ENCODE results near the gene SPSB3. TPM values are rescaled to one million over a fixed set of nuclear protein-coding genes. Genes with fewer than 3 reads are reported as not detected.

The SPSB3 gene
- polyA plus RNA-seq, 1 donor (not counting 4 experiments of a cell fraction or from before 2014, with no cell fraction given) = 9.5 TPM

GRCh38 chr16:1762879-1763520 is 19.4 kb downstream of the SPSB3 start:
- Histone ChIP-seq H3K27me3 (ENCODE audit: control insufficient read depth, extremely low read depth, insufficient read depth, low read length) (no peaks in the 10 kb centered on the region), H3K9me3 (ENCODE audit: control insufficient read depth, low read depth, low read length) (no peaks in the 10 kb centered on the region), H3K79me2 (ENCODE audit: control insufficient read depth, insufficient read depth, low read length) (no peaks in the 10 kb centered on the region), H3K4me3 (ENCODE audit: control insufficient read depth in 2 of 3, extremely low read depth in 1 of 3, insufficient read depth in 2 of 3, low read depth in 1 of 3, low read length in 3 of 3) (no peak overlapping the region), H3K27ac (ENCODE audit: control insufficient read depth, insufficient read depth, low read length) (no peak overlapping the region), H3K36me3 (ENCODE audit: control insufficient read depth in 2 of 2, extremely low read depth in 1 of 2, insufficient read depth in 2 of 2, low read length in 2 of 2) (peaks cover 17 to 34% of the 10 kb centered on the region in 2 experiments), H2AFZ (ENCODE audit: control insufficient read depth, low read length) (no peak overlapping the region), H3K4me2 (ENCODE audit: control insufficient read depth, extremely low read depth, insufficient read depth, low read depth, low read length) (no peak overlapping the region), H3K4me1 (ENCODE audit: control insufficient read depth, extremely low read depth, insufficient read depth, low read length) (peaks cover 3% of the 10 kb centered on the region), H3K9me1 (ENCODE audit: control insufficient read depth, extremely low read depth, insufficient read depth, low read length) (no peaks in the 10 kb centered on the region), H3K9ac (ENCODE audit: control insufficient read depth, extremely low read depth, insufficient read depth, low read length) (no peak overlapping the region), H4K20me1 (ENCODE audit: control insufficient read depth, extremely low read depth, insufficient read depth, low read length) (no peaks in the 10 kb centered on the region)
- FAIRE-seq = no peak
- DNase-seq (ENCODE audit: low read depth, low spot score) = no peak
- TF ChIP-seq EZH2 (IDR thresholded peaks at IDR 0.05; ENCODE audit: low read length) = no peak
- no peak for TF ChIP-seq CTCF (optimal IDR thresholded peaks at IDR 0.05 in 1 of 3, IDR thresholded peaks at IDR 0.05 in 1 of 3, conservative IDR thresholded peaks at IDR 0.05 in 1 of 3; ENCODE audit: extremely low read depth in 1 of 3, insufficient read depth in 2 of 3, low read length in 3 of 3)
- dilution Hi-C loops (cut with MboI; ENCODE audit: extremely low pct_ligation_motif_present, low sequenced_read_pairs) = no loop called here

GRCh38 chr16:1762196-1762878 is 20.0 kb downstream of the SPSB3 start:
- no peak for FAIRE-seq

More at GRCh38 chr16:1762196-1762878, 20.0 kb downstream of the SPSB3 start:
- dilution Hi-C loops (cut with MboI; ENCODE audit: extremely low pct_ligation_motif_present, low sequenced_read_pairs) = no loop called here
- DNase-seq (ENCODE audit: low read depth, low spot score) = no peak
- Histone ChIP-seq H3K9me3 (ENCODE audit: control insufficient read depth, low read depth, low read length) (no peaks in the 10 kb centered on the region), H4K20me1 (ENCODE audit: control insufficient read depth, extremely low read depth, insufficient read depth, low read length) (no peaks in the 10 kb centered on the region), H3K9me1 (ENCODE audit: control insufficient read depth, extremely low read depth, insufficient read depth, low read length) (no peaks in the 10 kb centered on the region), H3K27me3 (ENCODE audit: control insufficient read depth, extremely low read depth, insufficient read depth, low read length) (no peaks in the 10 kb centered on the region), H2AFZ (ENCODE audit: control insufficient read depth, low read length) (no peak overlapping the region), H3K27ac (ENCODE audit: control insufficient read depth, insufficient read depth, low read length) (no peak overlapping the region), H3K4me2 (ENCODE audit: control insufficient read depth, extremely low read depth, insufficient read depth, low read depth, low read length) (no peak overlapping the region), H3K36me3 (ENCODE audit: control insufficient read depth in 2 of 2, extremely low read depth in 1 of 2, insufficient read depth in 2 of 2, low read length in 2 of 2) (peaks cover 17 to 32% of the 10 kb centered on the region in 2 experiments), H3K9ac (ENCODE audit: control insufficient read depth, extremely low read depth, insufficient read depth, low read length) (no peak overlapping the region), H3K4me1 (ENCODE audit: control insufficient read depth, extremely low read depth, insufficient read depth, low read length) (peaks cover 3% of the 10 kb centered on the region), H3K4me3 (ENCODE audit: control insufficient read depth in 2 of 3, extremely low read depth in 1 of 3, insufficient read depth in 2 of 3, low read depth in 1 of 3, low read length in 3 of 3) (no peak overlapping the region), H3K79me2 (ENCODE audit: control insufficient read depth, insufficient read depth, low read length) (no peaks in the 10 kb centered on the region)
- TF ChIP-seq EZH2 (IDR thresholded peaks at IDR 0.05; ENCODE audit: low read length) (no peak), CTCF (optimal IDR thresholded peaks at IDR 0.05 in 1 of 3, IDR thresholded peaks at IDR 0.05 in 1 of 3, conservative IDR thresholded peaks at IDR 0.05 in 1 of 3; ENCODE audit: extremely low read depth in 1 of 3, insufficient read depth in 2 of 3, low read length in 3 of 3) (no peak)
